ENCODE results near the gene CSGALNACT2. TPM values are rescaled to one million over a fixed set of nuclear protein-coding genes. Genes with fewer than 3 reads are reported as not detected.

CSGALNACT2 gene
- total RNA-seq, 1 experiment from 2014 or later = 22.3 TPM

- in situ Hi-C loops (cut with HindIII; ENCODE audit: low pct_unique_long_range_greater_than_20kb, low sequenced_read_pairs) = no loop called here
- DNase-seq (ENCODE audit: low read depth, low spot score) (no peak), ATAC-seq (peak; percentile 39)
- intact Hi-C loops (cut with micrococcal nuclease; ENCODE audit: unreplicated experiment) = loop anchor here (2.0 kb wide), 1 partner anchor 147 kb away; no protein-coding TSS in a partner anchor
- Histone ChIP-seq H3K36me3 (ENCODE audit: control insufficient read depth, insufficient read depth, low read length) (peaks cover 5% of the 10 kb centered on the region; the same call in 1 of the 2 replicates), H3K27ac (ENCODE audit: low read length) (no peak overlapping the region), H3K4me3 (ENCODE audit: low read depth in 2 of 2, low read length in 2 of 2) (peak overlapping the region; percentile 50 to 69), H3K9me3 (ENCODE audit: control insufficient read depth, insufficient read depth, low read depth, low read length) (no peaks in the 10 kb centered on the region), H3K27me3 (ENCODE audit: control insufficient read depth, insufficient read depth, low read length) (no peaks in the 10 kb centered on the region), H3K4me1 (ENCODE audit: control insufficient read depth, insufficient read depth, low read length) (peaks cover 9% of the 10 kb centered on the region)
- TF ChIP-seq REST (IDR thresholded peaks at IDR 0.05; ENCODE audit: insufficient read depth in 1 of 2, low read depth in 2 of 2, low read length in 1 of 2) (no peak), POLR2AphosphoS5 (IDR thresholded peaks at IDR 0.05; ENCODE audit: low read depth, low read length) (no peak), CTCF (IDR thresholded peaks at IDR 0.05) (peak; percentile 91), SIN3A (IDR thresholded peaks at IDR 0.05; ENCODE audit: borderline replicate concordance, insufficient read depth, low read depth, low read length) (no peak), TCF7L2 (IDR thresholded peaks at IDR 0.05; ENCODE audit: low read depth, low read length) (no peak)
- no TSS peak for BruUV-seq (replicated peaks)
- POLR2A ChIA-PET = interaction anchor here (0.7 kb wide), 1 partner anchor 171 kb away, joined by 5 read pairs; no protein-coding TSS in a partner anchor
- CTCF ChIA-PET = interaction anchor here (0.6 to 0.9 kb wide), 7 partner anchors 20 to 1718 kb away, joined by 3 to 6 read pairs (median 4); no protein-coding TSS in a partner anchor
Measured at GRCh38 chr10:43202224-43202656, 64.0 kb downstream of the CSGALNACT2 start.

GRCh38 chr10:43202657-43203447 lies 64.6 kb downstream of the CSGALNACT2 start:
- ChIA-PET POLR2A (interaction anchor here (0.6 to 0.8 kb wide), 4 partner anchors 170 to 276 kb away, joined by 3 to 8 read pairs (median 4); no protein-coding TSS in a partner anchor), CTCF (interaction anchor here (0.6 to 2.3 kb wide), 10 partner anchors 11 to 1717 kb away, joined by 3 to 15 read pairs (median 4); no protein-coding TSS in a partner anchor)
- Histone ChIP-seq H3K4me3 (ENCODE audit: low read depth in 2 of 2, low read length in 2 of 2) (peak overlapping the region; percentile 50 to 69), H3K27ac (ENCODE audit: low read length) (peak overlapping the region; percentile 75), H3K27me3 (ENCODE audit: control insufficient read depth, insufficient read depth, low read length) (no peaks in the 10 kb centered on the region), H3K36me3 (ENCODE audit: control insufficient read depth, insufficient read depth, low read length) (peaks cover 5% of the 10 kb centered on the region; the same call in 1 of the 2 replicates), H3K9me3 (ENCODE audit: control insufficient read depth, insufficient read depth, low read depth, low read length) (no peaks in the 10 kb centered on the region), H3K4me1 (ENCODE audit: control insufficient read depth, insufficient read depth, low read length) (peaks cover 9% of the 10 kb centered on the region)
- in situ Hi-C loops (cut with HindIII; ENCODE audit: low pct_unique_long_range_greater_than_20kb, low sequenced_read_pairs) (no loop called here), intact Hi-C loops (cut with micrococcal nuclease; ENCODE audit: unreplicated experiment) (loop anchor here (2.0 kb wide), 1 partner anchor 146 kb away; no protein-coding TSS in a partner anchor)
- ATAC-seq (peak; percentile 68), DNase-seq (ENCODE audit: low read depth, low spot score) (no peak)
- TF ChIP-seq TCF7L2 (IDR thresholded peaks at IDR 0.05; ENCODE audit: low read depth, low read length) = no peak
- no peak for TF ChIP-seq SIN3A (IDR thresholded peaks at IDR 0.05; ENCODE audit: borderline replicate concordance, insufficient read depth, low read depth, low read length)
- TF ChIP-seq REST (IDR thresholded peaks at IDR 0.05; ENCODE audit: insufficient read depth in 1 of 2, low read depth in 2 of 2, low read length in 1 of 2) = no peak
- TF ChIP-seq POLR2AphosphoS5 (IDR thresholded peaks at IDR 0.05; ENCODE audit: low read depth, low read length) = no peak
- TF ChIP-seq CTCF (IDR thresholded peaks at IDR 0.05) = no peak
- BruUV-seq (replicated peaks) = no TSS peak

Data from Panc1 (cell line).